DOHH2 (cell line): Measurements from ENCODE around the gene DNAJB6.

Source experiments
- EZH2phosphoT487 ChIP-seq: fragments of 200-600 bp; sonication (generic); IDR thresholded peaks from 2 replicates; pipeline ENCODE4 v1.6.1; 2017; ENCODE audit warnings: borderline replicate concordance, mild to moderate bottlenecking, antibody characterized with exemption, low read length, moderate library complexity, mixed read lengths
- TF ChIP-seq, protein P1 (sequence below): fragments of 200-600 bp; sonication (generic); IDR thresholded peaks from one replicate; pipeline ENCODE4 v1.5.1; 2014; ENCODE audit warnings: antibody characterized with exemption, mild to moderate bottlenecking, low read depth, low read length; ENCODE audit not compliant: poor library complexity, severe bottlenecking

DNA sequence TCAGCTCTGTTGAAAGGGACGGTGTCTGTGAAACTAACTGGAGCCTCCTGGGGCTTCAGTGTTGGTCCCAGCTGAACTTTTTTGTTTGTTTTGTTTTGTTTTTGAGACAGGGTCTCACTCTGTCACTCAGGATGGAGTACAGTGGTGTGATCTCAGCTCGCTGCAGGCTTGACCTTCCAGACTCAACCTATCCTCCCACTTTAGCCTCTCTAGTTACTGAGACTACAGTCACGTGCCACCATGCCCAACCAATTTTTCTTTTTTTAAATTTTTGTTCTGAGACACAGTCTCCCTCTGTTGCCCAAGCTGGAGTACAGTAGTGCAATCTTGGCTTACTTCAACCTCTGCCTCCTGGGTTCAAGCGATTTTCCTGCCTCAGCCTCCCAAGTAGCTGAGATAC, 13.4 kb upstream of the DNAJB6 start:
- TF ChIP-seq, protein P1, sequence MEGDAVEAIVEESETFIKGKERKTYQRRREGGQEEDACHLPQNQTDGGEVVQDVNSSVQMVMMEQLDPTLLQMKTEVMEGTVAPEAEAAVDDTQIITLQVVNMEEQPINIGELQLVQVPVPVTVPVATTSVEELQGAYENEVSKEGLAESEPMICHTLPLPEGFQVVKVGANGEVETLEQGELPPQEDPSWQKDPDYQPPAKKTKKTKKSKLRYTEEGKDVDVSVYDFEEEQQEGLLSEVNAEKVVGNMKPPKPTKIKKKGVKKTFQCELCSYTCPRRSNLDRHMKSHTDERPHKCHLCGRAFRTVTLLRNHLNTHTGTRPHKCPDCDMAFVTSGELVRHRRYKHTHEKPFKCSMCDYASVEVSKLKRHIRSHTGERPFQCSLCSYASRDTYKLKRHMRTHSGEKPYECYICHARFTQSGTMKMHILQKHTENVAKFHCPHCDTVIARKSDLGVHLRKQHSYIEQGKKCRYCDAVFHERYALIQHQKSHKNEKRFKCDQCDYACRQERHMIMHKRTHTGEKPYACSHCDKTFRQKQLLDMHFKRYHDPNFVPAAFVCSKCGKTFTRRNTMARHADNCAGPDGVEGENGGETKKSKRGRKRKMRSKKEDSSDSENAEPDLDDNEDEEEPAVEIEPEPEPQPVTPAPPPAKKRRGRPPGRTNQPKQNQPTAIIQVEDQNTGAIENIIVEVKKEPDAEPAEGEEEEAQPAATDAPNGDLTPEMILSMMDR: no peak
- TF ChIP-seq EZH2phosphoT487: no peak
